Neural cell (in vitro differentiated cells): ENCODE measurements around the gene AMH.

Source experiments
- CTCF ChIP-seq: fragments of 450-650 bp; IDR thresholded peaks from 2 replicates; pipeline ENCODE4 v1.5.1; 2014; ENCODE audit warnings: antibody characterized with exemption, mild to moderate bottlenecking, moderate library complexity; ENCODE audit not compliant: poor library complexity, severe bottlenecking
- EP300 ChIP-seq: fragments of 450-650 bp; conservative IDR thresholded peaks from 2 replicates; pipeline ENCODE4 v1.6.1; 2014; ENCODE audit warnings: antibody characterized with exemption, mild to moderate bottlenecking, moderate library complexity; ENCODE audit not compliant: poor library complexity, severe bottlenecking
- EZH2 ChIP-seq: fragments of 200-600, 300-800 bp; shearing (Covaris generic), sonication (generic); IDR thresholded peaks from 2 replicates; pipeline ENCODE4 v1.6.1; 2014; ENCODE audit warnings: antibody characterized with exemption, low read length, borderline replicate concordance, mild to moderate bottlenecking; ENCODE audit not compliant: insufficient read depth, poor library complexity, severe bottlenecking
- POLR2AphosphoS5 ChIP-seq: IDR thresholded peaks from 2 replicates; pipeline ENCODE4 v1.6.1; 2012
- RAD21 ChIP-seq: fragments of 450-650 bp; conservative IDR thresholded peaks from 2 replicates; pipeline ENCODE4 v1.6.1; 2014; ENCODE audit warnings: antibody characterized with exemption, mild to moderate bottlenecking, moderate library complexity
- SMC3 ChIP-seq: fragments of 450-650 bp; conservative IDR thresholded peaks from 2 replicates; pipeline ENCODE4 v1.6.1; 2014; ENCODE audit warnings: antibody characterized with exemption, mild to moderate bottlenecking, moderate library complexity; ENCODE audit not compliant: poor library complexity
- TAF1 ChIP-seq: IDR thresholded peaks from 2 replicates; pipeline ENCODE4 v1.6.1; 2012; ENCODE audit warnings: low read depth

DNA sequence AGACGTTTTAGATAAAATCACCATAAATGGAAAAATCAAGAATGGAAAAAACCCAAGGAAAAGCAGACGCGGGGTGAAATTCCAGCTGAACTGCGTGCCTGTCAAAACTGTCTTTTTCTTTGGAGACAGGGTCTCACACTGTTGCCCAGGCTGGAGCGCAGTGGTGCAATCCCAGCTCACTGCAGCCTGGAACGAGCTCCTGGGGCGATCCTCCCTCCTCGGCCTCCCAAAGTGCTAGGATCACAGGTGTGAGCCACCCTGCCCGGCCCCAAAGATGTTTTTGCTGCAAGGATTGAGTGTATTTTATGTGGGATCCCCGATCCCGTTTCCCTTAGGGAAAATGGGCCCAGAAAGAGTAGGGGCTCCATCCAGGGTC lies 33.7 kb downstream of the AMH start:
- TF ChIP-seq EZH2, result no peak
- TF ChIP-seq CTCF, result no peak
- TF ChIP-seq POLR2AphosphoS5, result no peak
- no peak for TF ChIP-seq TAF1
- no peak for TF ChIP-seq SMC3
- no peak for TF ChIP-seq RAD21
- no peak for TF ChIP-seq EP300
